HG03558 (cell line): ENCODE data around the gene SIM1.
"Not testable (repeated sequence)": the region's sequence is repeated elsewhere in the genome, so short reads cannot be mapped to it uniquely, and the experiment has no call there.

Experiments
- ATAC-seq: cut with Tn5 transposase; IDR thresholded peaks from one replicate; pipeline ENCODE4 v1.9.1; 2021; ENCODE audit warnings: moderate number of reproducible peaks; ENCODE audit not compliant: unreplicated experiment; ENCODE audit errors: extremely low read depth

The SIM1 gene

DNA sequence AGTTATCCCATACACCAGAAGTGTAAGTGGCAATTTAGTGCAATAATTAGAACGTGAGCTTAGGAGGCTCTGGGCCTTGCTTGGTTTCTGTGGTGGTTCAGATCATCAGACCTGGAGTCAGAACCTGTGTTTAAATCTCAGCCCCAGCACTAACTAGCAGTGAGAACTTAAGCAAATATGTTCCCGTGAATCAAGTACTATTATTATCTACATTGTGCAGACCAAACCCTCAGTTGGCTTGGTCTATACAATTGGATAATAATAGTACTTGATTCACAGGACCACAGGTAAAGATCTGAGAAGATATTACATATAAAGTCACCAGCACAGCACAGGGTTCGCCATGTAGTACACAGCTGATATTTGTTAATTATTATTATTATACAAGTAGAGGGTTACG, 93.1 kb downstream of the SIM1 start:
- no peak for ATAC-seq

DNA sequence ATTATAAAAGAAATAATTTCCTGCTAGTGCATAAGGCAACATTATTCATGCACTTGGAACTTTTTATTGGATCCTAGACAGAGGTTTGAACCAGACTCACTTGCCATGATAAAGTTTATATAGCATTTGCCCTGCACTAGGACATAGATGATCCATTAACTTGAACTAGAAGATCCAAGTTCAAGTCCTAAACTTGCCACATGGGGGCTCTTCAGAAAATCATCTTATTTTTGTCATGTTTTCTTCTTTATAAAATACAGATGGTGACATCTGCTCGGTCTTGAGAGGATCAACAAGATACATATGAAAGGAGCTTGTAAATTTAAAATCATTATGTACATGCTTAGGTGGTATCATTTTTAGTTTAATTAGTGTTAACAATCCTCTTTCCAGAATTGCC, 94.5 kb downstream of the SIM1 start:
- no peak for ATAC-seq

DNA sequence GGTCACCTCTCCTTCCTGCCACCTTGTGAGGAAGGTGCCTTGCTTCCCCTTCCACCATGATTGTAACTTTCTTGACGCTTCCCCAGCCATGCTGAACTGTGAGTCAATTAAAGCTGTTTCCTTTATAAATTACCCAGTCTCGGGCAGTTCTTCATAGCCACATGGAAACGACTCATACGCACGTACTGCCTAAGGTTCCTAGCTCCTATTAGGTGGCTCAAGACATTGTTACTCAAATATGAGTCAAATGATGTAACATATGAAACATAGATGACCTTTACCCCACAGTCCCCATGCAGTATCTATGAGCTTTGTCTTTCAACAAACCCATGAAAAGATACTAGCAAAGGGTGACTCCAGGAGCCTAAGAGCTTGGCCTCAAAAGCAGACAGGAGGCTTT, 98.3 kb downstream of the SIM1 start:
- no peak for ATAC-seq

DNA sequence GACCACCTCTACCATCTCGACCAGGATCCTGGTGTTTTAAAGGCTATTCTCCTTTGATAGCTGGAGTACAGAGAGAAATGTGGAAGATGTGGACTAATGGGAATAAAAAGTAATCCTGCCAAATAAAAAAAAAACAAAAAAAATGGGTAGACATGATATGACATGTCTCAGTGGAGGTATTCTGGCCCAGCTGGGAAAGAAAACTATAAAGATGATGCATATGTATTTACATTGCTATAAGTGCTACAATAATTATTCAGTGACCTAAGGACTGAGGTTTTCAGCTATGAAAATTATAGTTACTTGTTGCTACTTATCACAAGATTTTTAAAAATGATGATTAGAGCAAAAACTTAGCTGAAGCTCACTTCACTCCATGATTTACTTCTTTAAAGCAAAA, 101.1 kb downstream of the SIM1 start:
- no peak for ATAC-seq

DNA sequence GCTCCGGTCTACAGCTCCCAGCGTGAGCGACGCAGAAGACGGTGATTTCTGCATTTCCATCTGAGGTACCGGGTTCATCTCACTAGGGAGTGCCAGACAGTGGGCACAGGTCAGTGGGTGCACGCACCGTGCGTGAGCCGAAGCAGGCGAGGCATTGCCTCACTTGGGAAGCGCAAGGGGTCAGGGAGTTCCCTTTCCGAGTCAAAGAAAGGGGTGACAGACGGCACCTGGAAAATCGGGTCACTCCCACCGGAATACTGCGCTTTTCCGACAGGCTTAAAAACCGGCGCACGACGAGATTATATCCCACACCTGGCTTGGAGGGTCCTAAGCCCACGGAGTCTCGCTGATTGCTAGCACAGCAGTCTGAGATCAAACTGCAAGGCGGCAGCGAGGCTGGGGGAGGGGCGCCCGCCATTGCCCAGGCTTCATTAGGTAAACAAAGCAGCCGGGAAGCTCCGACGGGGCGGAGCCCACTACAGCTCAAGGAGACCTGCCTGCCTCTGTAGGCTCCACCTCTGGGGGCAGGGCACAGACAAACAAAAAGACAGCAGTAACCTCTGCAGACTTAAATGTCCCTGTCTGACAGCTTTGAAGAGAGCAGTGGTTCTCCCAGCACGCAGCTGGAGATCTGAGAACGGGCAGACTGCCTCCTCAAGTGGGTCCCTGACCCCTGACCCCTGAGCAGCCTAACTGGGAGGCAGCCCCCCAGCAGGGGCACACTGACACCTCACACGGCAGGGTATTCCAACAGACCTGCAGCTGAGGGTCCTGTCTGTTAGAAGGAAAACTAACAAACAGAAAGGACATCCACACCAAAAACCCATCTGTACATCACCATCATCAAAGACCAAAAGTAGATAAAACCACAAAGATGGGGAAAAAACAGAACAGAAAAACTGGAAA, 109.7 kb downstream of the SIM1 start:
- ATAC-seq = not testable (repeated sequence)

DNA sequence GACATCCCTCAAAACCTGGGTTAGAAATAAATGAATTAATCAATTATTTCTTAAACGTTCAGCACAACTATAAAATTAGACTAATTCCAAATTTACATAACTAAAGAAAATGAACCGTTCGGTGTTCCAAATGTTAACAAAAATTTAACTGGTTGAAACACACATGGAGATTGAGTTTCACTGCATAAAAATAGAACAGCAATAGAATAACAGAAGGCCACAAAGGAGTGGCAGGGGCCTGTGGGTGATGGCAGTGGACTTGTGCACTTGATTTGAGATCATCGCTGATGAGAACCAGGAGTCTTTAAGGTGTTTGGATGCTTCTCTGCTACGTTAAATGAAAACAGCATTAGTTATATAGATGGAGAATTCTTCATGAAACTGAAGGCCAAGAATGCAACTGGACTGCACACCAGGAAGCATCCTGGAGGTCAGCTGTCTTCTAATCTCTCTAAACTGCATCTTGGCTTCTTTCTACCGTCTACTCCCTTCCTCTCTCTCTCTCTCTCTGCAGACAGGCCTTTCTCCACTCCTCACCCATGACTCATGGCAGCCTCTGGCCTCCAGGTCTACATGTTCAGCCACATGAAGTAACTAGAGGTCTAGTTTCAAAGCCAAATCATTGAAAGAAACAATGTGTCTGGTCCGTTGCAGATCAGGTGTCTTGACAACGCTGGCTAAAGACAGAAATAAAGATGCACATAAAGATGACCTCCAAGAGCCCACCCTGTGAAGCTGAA, 111.3 kb downstream of the SIM1 start:
- no peak for ATAC-seq

DNA sequence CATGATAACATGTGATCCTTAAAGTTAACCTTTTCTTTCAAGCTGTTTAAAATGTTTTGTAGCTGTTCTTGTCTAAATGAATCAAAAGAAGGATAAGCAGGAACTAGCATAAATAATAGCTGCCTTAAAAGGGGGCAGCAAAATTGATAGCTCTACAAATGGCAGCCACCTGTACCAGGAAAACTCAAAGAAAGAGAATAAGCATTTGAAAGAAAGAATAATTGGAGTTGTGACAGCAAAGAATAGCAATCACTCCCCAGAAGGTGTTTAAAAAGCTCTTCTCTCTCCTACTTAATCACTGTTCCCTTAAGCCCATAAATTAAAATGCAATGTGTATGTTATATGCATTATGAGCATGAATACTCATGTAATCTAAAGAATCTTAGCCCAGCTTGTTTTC, 114.6 kb downstream of the SIM1 start:
- no peak for ATAC-seq

GRCh38 chr6:100349366-100349765, 115.4 kb downstream of the SIM1 start:
- no peak for ATAC-seq

- ATAC-seq = no peak
Measured at GRCh38 chr6:100347901-100348550, 116.7 kb downstream of the SIM1 start.

DNA sequence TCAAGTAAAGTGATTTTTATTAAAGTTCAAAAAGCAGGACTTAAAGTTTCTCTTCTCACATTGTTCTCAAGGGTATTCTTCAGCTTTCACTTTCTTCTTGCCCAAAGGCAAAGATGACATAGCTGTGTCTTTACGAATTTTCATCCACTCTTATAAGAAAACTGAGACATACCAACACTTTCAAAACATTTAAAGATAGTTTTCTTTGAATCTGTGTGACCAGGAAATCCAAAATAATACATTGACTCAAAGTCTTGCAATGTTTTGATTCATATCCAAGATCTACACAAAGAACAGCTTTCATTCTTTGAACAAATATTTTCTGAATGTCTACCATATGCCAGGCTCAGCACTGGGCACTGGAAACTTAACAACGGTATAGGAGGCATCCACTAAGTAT, 117.9 kb downstream of the SIM1 start:
- ATAC-seq = no peak

DNA sequence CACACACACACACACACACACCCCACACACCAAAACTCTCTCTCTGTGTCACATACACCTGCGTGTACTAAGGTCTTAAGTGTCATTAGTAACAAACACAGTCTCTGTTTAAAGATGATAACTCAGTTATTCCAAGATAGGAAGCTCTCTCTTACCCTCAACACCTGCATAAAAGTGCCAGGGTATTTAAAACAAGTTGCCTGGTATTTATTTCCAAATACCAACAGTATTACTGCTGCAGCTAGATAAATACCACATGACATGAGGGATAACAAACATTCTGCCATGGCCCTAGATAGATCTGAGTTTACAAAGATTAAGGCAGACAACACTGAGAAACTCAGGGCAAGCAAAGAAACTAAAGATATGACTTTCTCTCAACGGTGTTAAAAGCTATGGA, 118.5 kb downstream of the SIM1 start:
- ATAC-seq = no peak

DNA sequence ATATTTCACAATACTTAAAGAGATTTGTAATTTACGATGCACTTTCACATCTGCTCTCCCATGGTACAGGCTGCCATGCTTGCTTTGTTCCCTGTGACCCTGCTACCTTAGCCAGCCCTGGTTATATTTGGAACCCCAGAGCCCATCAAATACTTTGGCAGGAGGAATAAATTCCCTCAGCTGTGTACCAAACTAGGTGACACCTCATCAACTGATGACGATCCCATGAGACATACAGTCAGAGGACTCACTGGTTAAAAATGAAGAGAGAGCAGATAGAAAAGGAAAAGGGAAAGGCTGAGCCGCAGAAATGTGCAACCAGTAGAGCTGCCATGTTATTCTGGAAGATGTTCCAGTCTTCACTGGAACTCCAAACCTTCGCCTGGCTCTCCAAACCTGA, 120.0 kb downstream of the SIM1 start:
- ATAC-seq = no peak

GRCh38 chr6:100344321-100344720, 120.4 kb downstream of the SIM1 start:
- ATAC-seq = no peak

DNA sequence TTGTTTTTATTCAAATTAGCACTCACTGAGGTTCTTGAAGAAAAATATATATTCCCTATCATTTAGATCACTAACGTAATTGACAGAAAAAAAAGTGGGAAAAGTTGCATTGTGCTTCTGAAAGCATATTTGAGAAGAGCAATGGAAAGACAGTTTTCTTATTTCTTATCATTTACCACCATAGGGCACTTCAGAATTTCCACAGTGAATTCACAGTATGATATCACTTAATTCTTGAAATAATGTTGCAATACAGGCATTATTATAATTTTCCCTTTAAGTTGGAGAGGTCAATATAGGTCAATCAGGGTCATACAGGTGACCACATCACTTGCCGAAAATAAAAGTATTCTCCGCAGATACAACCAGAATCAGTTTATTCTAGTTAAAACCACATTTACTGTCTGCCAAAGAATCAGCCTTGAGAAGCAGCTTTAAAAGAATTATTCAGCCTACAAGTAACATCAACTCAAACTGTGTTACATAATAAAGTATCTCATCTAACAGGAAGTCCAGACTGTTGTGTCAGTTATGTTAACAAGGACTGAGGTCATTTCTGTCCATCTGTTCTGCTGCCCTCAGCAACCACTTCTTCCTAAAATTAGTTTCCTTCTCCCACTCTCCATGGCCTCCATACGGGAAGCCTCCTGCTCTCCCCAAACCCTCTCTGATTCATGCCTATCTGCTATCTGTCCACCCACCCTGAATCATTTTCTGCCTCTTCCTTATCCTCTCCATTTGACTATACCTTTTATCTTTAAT, 121.2 kb downstream of the SIM1 start:
- ATAC-seq = no peak

- ATAC-seq = no peak
Measured at GRCh38 chr6:100342830-100343229, 121.9 kb downstream of the SIM1 start.

DNA sequence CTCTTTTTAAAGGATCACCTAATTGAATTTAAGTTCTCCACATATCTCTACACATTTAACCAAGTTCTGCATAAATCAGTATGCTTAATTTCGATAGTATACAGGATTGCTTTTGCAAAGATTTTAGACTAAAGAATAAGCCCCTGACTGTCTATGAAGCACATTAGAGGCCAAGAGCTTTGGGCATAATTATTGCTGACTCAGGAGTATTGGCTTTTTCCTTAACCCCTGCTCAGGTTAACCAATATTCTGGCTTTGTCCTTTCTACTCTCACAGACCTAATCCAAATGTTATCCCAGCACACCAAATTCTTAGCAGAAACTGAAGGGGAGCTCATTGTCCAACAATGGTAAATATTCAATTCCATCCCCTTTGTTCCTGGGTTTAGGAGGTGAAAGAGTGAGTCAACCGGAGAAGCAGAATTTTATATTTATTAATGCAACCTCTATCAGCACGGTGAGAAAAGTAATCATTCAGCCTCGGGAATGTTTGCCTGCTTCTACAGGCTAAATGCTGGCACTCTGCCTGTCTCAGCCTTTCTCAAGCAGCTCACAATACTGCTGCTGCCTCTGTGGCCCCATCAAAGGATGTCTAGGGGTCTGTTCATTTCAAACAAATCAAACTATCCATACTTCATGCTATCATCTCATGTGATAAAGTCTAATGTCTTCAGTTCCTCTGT, 125.0 kb downstream of the SIM1 start:
- no peak for ATAC-seq

- ATAC-seq = no peak
Measured at GRCh38 chr6:100338090-100338489, 126.6 kb downstream of the SIM1 start.

GRCh38 chr6:100336876-100337275, 127.8 kb downstream of the SIM1 start:
- no peak for ATAC-seq

DNA sequence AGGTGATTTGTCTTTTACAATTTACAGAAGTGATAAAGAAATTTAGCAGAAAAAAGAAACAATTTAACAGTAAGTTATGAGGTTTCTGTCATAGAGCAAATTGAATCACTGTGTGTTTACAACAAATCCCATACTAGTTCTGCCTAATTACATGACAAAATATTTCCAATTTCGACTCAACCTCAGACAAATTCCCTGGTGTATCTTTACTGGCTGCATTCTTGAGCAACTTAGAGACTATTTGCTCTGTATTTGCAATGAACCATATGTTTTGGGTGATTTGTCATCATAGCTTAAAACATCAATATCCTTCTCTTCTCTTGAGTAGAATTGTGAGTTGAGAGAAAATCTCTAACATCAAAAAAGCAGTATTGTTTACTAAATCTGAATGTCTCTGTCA, 128.7 kb downstream of the SIM1 start:
- no peak for ATAC-seq
